Measurements from ENCODE around the gene PLCD3.

GRCh38 chr17:45149037-45149668, 16.8 kb upstream of the PLCD3 start:
- TF ChIP-seq CTCF (IDR thresholded peaks at IDR 0.05) (peak; percentile 61 to 91 (median 78)), POLR2A (IDR thresholded peaks at IDR 0.05) (peak in 1 of 4 donors; percentile 18)
